CD14-positive monocyte (primary cell): ENCODE data around the gene ATP1A2. TPM values are rescaled to one million over a fixed set of nuclear protein-coding genes. Genes with fewer than 3 reads are reported as not detected.

Experiments used
- DNase-seq, 3 donors: peaks; one replicate each; pipeline ENCODE4 v3.0.0-alpha.2; 2011 to 2022
- H2AFZ ChIP-seq: 2 replicates; pipeline ENCODE4 v1.6.0; 2012; ENCODE audit warnings: mild to moderate bottlenecking, low read depth, low read length, inconsistent platforms; ENCODE audit not compliant: insufficient read depth, poor library complexity, severe bottlenecking
- H3K27ac ChIP-seq, 2 donors: 1 replicate in 1 of 2; 2 replicates in 1 of 2; pipeline ENCODE4 v1.5.1; 2012 to 2013; ENCODE audit warnings: low read length in 2 of 2, control low read depth in 1 of 2, inconsistent platforms in 1 of 2, low read depth in 1 of 2, mild to moderate bottlenecking in 1 of 2
- H3K27me3 ChIP-seq, 2 donors: one replicate each; pipeline versions ENCODE4 v1.6.0 to v1.6.1; 2011 to 2013; ENCODE audit warnings: low read length in 2 of 2; ENCODE audit not compliant: control insufficient read depth in 2 of 2, insufficient read depth in 2 of 2
- H3K36me3 ChIP-seq, 2 donors: replicated peaks in 1 of 2; 1 replicate in 1 of 2; 2 replicates in 1 of 2; pipeline versions ENCODE4 v1.5.1 to v1.6.1; 2012 to 2013; ENCODE audit warnings: low read length in 2 of 2, control low read depth in 1 of 2, inconsistent platforms in 1 of 2, mild to moderate bottlenecking in 1 of 2; ENCODE audit not compliant: insufficient read depth in 2 of 2, control insufficient read depth in 1 of 2
- H3K4me1 ChIP-seq, 2 donors: 1 replicate in 1 of 2; 2 replicates in 1 of 2; pipeline versions ENCODE4 v1.5.1 to v1.6.1; 2012 to 2013; ENCODE audit warnings: low read length in 2 of 2, control low read depth in 1 of 2, inconsistent platforms in 1 of 2, mild to moderate bottlenecking in 1 of 2, moderate library complexity in 1 of 2; ENCODE audit not compliant: insufficient read depth in 2 of 2, control insufficient read depth in 1 of 2
- H3K4me2 ChIP-seq: replicated peaks from 2 replicates; pipeline ENCODE3; 2012; ENCODE audit warnings: low read length, moderate library complexity, mild to moderate bottlenecking; ENCODE audit not compliant: poor library complexity, severe bottlenecking; ENCODE audit errors: extremely low read depth
- H3K4me3 ChIP-seq, 3 experiments: fragments of 200-600 bp in 1 of 3; sonication (generic) in 1 of 3; replicated peaks in 1 of 3; 1 replicate in 2 of 3; 2 replicates in 1 of 3; pipeline ENCODE4 v1.5.1; 2011 to 2013; ENCODE audit warnings: low read length in 3 of 3, mild to moderate bottlenecking in 3 of 3, control low read depth in 2 of 3, low read depth in 2 of 3, inconsistent platforms in 1 of 3, moderate library complexity in 1 of 3
- H3K79me2 ChIP-seq: 2 replicates; pipeline ENCODE4 v1.6.0; 2012; ENCODE audit warnings: mild to moderate bottlenecking, control low read depth, inconsistent platforms, low read length, moderate library complexity; ENCODE audit not compliant: insufficient read depth
- H3K9ac ChIP-seq: 2 replicates; pipeline ENCODE4 v1.6.0; 2017; ENCODE audit warnings: low read length, mild to moderate bottlenecking; ENCODE audit not compliant: insufficient read depth, poor library complexity, severe bottlenecking
- H3K9me3 ChIP-seq, 2 donors: replicated peaks in 1 of 2; 1 replicate in 1 of 2; 2 replicates in 1 of 2; pipeline versions ENCODE4 v1.5.1 to v1.6.1; 2012 to 2013; ENCODE audit warnings: low read length in 2 of 2, control low read depth in 1 of 2; ENCODE audit not compliant: control insufficient read depth in 1 of 2, insufficient read depth in 1 of 2
- H4K20me1 ChIP-seq: 2 replicates; pipeline ENCODE4 v1.6.0; 2012; ENCODE audit warnings: mild to moderate bottlenecking, low read length, control low read depth, moderate library complexity; ENCODE audit not compliant: insufficient read depth
- H3K27ac Mint-ChIP-seq, 7 donors: one replicate each; pipeline ENCODE4 v1.8.0; 2020; ENCODE audit warnings: mild to moderate bottlenecking in 7 of 7, mixed read lengths in 7 of 7, moderate library complexity in 6 of 7, inconsistent platforms in 2 of 7
- H3K27me3 Mint-ChIP-seq, 3 donors: one replicate each; pipeline ENCODE4 v1.8.0; 2021 to 2022; ENCODE audit warnings: low read depth in 3 of 3, mild to moderate bottlenecking in 3 of 3, mixed read lengths in 3 of 3, moderate library complexity in 3 of 3, inconsistent platforms in 1 of 3
- H3K36me3 Mint-ChIP-seq, 2 donors: one replicate each; pipeline ENCODE4 v1.8.0; 2020; ENCODE audit warnings: mixed read lengths in 2 of 2, inconsistent platforms in 1 of 2, mild to moderate bottlenecking in 1 of 2
- H3K4me1 Mint-ChIP-seq: one replicate; pipeline ENCODE4 v1.8.0; 2020; ENCODE audit warnings: mild to moderate bottlenecking, mixed read lengths
- H3K4me3 Mint-ChIP-seq, 2 donors: one replicate each; pipeline ENCODE4 v1.8.0; 2020; ENCODE audit warnings: mild to moderate bottlenecking in 2 of 2, mixed read lengths in 2 of 2, moderate library complexity in 1 of 2
- H3K9me3 Mint-ChIP-seq, 7 donors: one replicate each; pipeline ENCODE4 v1.8.0; 2020 to 2022; ENCODE audit warnings: mixed read lengths in 7 of 7, mild to moderate bottlenecking in 6 of 7, moderate library complexity in 6 of 7, inconsistent platforms in 2 of 7
- WGBS: methylation state at CpG from one replicate; pipeline ENCODE4 v1.1.5; 2013; ENCODE audit warnings: missing lambda C conversion rate; ENCODE audit not compliant: insufficient coverage; 5-methylcytosine and 5-hydroxymethylcytosine counted together
- intact Hi-C, 2 donors: fragments of 100-400 bp; cut with micrococcal nuclease; formaldehyde crosslinking; loops; one replicate each; pipeline versions ENCODE4 v1.15.0 to v1.15.1; 2023
- polyA plus RNA-seq, 3 donors: library from polyadenylated mRNA; depleted of rRNA in 1 of 3; unstranded in 2 of 3; stranded (reverse) in 1 of 3; fragments of 300-500 nt in 2 of 3; fragments of >200 nt in 1 of 3; fragmentation: Illumina TruSeq in 2 of 3; gene quantifications; 1 replicate in 2 of 3; 2 replicates in 1 of 3; pipeline ENCODE4 v1.2.3, GENCODE V29; 2012 to 2021
- TF ChIP-seq, protein P1 (sequence below): fragments of 200-600 bp; IDR thresholded peaks from one replicate; pipeline ENCODE4 v1.8.0; 2022; ENCODE audit warnings: antibody characterized with exemption, mild to moderate bottlenecking

The ATP1A2 gene
- polyA plus RNA-seq, 3 donors = 0.03 TPM; not detected in 2

DNA sequence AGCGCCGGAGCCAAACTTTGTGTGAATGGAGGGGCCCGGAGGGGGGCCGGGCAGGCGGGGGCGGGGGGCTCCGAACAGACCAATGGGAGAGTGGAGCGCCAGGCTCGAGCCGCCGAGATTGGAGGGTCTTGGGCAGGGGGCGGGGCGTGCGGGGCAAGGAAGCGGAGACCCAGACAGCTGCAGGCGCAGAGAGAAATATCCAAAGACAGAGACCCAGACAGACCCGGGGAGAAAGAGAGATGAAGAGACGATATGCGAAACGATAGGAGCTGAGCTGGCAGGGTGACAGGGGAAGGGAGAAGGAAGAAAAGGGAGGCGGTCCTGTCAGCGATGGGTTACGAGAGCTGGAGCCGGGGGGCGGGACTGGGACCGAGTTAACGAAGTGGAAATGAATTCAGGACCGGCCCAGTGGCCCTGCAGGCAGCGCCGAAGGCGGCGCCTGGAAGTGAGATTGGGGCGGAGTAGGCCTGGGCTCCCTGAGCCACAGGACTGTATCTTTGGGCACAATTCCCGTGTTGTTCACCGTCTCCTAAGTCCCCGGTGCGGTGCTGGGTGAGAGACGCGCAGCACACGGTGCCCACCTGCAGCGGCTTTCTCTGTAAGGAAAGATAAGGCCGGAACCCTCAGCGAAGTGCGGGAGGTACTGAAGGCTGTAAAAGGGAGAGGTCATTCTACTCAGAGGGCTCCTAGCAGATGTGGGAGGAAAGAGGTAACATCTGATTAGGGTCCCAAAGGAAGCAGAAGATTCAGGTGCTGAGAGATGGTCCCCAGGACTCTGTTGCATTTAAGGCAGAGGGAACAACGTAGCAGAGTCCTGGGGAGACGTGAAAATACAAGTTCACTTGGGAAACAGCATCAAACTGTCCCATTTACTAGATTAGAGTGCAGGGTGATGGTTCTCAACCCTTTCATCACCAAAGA lies 45.1 kb upstream of the ATP1A2 start:
- Histone ChIP-seq H3K9me3 (no peaks in the 10 kb centered on the region), H3K4me3 (peak overlapping the region; percentile 46 to 76 (median 52)), H3K4me1 (peaks cover 22 to 37% of the 10 kb centered on the region in 2 donors), H3K27me3 (peaks cover 14 to 29% of the 10 kb centered on the region in 2 donors), H4K20me1 (no peaks in the 10 kb centered on the region), H2AFZ (peak overlapping the region; percentile 70), H3K9ac (peak overlapping the region; percentile 30), H3K79me2 (no peaks in the 10 kb centered on the region), H3K4me2 (peak overlapping the region; percentile 79), H3K36me3 (no peaks in the 10 kb centered on the region), H3K27ac (no peak overlapping the region)
- H3K4me1 Mint-ChIP-seq = peaks cover 28% of the 10 kb centered on the region
- H3K36me3 Mint-ChIP-seq = peaks cover 0 to 17% of the 10 kb centered on the region in 2 donors
- DNase-seq = peak; percentile 49 to 59 (median 51)
- TF ChIP-seq, protein P1, sequence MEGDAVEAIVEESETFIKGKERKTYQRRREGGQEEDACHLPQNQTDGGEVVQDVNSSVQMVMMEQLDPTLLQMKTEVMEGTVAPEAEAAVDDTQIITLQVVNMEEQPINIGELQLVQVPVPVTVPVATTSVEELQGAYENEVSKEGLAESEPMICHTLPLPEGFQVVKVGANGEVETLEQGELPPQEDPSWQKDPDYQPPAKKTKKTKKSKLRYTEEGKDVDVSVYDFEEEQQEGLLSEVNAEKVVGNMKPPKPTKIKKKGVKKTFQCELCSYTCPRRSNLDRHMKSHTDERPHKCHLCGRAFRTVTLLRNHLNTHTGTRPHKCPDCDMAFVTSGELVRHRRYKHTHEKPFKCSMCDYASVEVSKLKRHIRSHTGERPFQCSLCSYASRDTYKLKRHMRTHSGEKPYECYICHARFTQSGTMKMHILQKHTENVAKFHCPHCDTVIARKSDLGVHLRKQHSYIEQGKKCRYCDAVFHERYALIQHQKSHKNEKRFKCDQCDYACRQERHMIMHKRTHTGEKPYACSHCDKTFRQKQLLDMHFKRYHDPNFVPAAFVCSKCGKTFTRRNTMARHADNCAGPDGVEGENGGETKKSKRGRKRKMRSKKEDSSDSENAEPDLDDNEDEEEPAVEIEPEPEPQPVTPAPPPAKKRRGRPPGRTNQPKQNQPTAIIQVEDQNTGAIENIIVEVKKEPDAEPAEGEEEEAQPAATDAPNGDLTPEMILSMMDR = no peak
- H3K9me3 Mint-ChIP-seq = peaks cover 0 to 8% (median 2%) of the 10 kb centered on the region in 7 donors
- H3K27me3 Mint-ChIP-seq = peaks cover 32 to 48% (median 45%) of the 10 kb centered on the region in 3 donors
- peak overlapping the region; percentile 94 to 99 for H3K4me3 Mint-ChIP-seq
- 0% methylated on average over 37 of the region's 46 CpGs for WGBS
- peak overlapping the region in 4 of 7 donors; percentile 19 to 58 (median 48) for H3K27ac Mint-ChIP-seq
- intact Hi-C loops = no loop called here

DNA sequence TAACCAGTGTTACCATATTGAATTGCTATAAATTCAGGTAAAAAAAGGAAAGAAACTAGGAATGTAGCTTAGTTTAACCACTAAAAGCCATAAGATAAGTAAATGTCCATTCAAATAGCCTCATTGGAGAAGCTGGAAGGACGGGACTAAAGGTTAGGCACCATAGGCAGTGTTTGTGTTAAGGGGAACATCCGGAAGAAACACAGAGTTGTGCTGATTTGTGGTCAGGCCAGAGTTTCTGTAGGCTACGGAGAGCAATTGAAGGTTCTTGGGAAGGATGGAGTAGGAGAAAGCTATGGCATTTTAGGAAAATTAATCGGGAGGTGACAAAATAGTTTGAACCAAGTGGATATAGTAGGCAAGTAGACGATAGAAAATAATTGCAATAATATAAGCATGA lies 44.3 kb upstream of the ATP1A2 start:
- DNase-seq = no peak
- no peak overlapping the region for H3K27ac ChIP-seq
- Mint-ChIP-seq H3K4me3 (peak overlapping the region in 1 of 2 donors; percentile 39), H3K4me1 (peaks cover 35% of the 10 kb centered on the region), H3K9me3 (peaks cover 0 to 8% (median 2%) of the 10 kb centered on the region in 7 donors), H3K27ac (no peak overlapping the region), H3K36me3 (peaks cover 0 to 17% of the 10 kb centered on the region in 2 donors), H3K27me3 (peaks cover 31 to 47% (median 41%) of the 10 kb centered on the region in 3 donors)
- H3K9ac ChIP-seq = no peak overlapping the region
- no peak overlapping the region for H3K4me3 ChIP-seq
- H3K36me3 ChIP-seq = no peaks in the 10 kb centered on the region
- WGBS = 83% methylated on average over 5 of the region's 5 CpGs
- intact Hi-C loops = no loop called here
- TF ChIP-seq, protein P1 = no peak
- no peak overlapping the region for H2AFZ ChIP-seq
- H3K9me3 ChIP-seq = no peaks in the 10 kb centered on the region
- H3K79me2 ChIP-seq = no peaks in the 10 kb centered on the region
- no peaks in the 10 kb centered on the region for H4K20me1 ChIP-seq
- peaks cover 30 to 44% of the 10 kb centered on the region in 2 donors for H3K4me1 ChIP-seq
- peaks cover 14 to 29% of the 10 kb centered on the region in 2 donors for H3K27me3 ChIP-seq
- no peak overlapping the region for H3K4me2 ChIP-seq
